C4-2B (cell line): ENCODE measurements around the gene NGRN.

ENCODE experiments used
- H3K27ac ChIP-seq: fragments of 450-650 bp; 2 replicates; pipeline ENCODE4 v1.5.1; 2017
- ZFX ChIP-seq: fragments of 450-650 bp; IDR thresholded peaks from 2 replicates; pipeline ENCODE4 v1.6.1; 2017
- TF ChIP-seq, protein P1 (sequence below): fragments of 450-650 bp; conservative IDR thresholded peaks from 2 replicates; pipeline ENCODE4 v1.5.1; 2017; ENCODE audit warnings: mild to moderate bottlenecking

NGRN gene

DNA sequence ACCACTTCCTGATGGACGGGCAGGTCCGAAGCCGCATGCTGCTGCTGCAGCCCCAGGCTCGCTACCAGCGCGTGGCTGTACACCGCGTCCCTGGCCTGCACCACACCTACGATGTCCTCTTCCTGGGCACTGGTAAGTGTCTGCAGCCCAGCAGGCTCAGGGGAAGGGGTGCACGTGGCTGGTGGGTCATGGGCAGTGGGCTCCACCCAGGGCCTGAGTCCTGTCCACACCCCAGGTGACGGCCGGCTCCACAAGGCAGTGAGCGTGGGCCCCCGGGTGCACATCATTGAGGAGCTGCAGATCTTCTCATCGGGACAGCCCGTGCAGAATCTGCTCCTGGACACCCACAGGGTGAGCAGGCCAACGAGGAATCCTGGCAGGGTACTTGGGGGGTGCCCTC is 40.4 kb upstream of the NGRN start:
- H3K27ac ChIP-seq: no peak overlapping the region
- TF ChIP-seq, protein P1, sequence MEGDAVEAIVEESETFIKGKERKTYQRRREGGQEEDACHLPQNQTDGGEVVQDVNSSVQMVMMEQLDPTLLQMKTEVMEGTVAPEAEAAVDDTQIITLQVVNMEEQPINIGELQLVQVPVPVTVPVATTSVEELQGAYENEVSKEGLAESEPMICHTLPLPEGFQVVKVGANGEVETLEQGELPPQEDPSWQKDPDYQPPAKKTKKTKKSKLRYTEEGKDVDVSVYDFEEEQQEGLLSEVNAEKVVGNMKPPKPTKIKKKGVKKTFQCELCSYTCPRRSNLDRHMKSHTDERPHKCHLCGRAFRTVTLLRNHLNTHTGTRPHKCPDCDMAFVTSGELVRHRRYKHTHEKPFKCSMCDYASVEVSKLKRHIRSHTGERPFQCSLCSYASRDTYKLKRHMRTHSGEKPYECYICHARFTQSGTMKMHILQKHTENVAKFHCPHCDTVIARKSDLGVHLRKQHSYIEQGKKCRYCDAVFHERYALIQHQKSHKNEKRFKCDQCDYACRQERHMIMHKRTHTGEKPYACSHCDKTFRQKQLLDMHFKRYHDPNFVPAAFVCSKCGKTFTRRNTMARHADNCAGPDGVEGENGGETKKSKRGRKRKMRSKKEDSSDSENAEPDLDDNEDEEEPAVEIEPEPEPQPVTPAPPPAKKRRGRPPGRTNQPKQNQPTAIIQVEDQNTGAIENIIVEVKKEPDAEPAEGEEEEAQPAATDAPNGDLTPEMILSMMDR: no peak

DNA sequence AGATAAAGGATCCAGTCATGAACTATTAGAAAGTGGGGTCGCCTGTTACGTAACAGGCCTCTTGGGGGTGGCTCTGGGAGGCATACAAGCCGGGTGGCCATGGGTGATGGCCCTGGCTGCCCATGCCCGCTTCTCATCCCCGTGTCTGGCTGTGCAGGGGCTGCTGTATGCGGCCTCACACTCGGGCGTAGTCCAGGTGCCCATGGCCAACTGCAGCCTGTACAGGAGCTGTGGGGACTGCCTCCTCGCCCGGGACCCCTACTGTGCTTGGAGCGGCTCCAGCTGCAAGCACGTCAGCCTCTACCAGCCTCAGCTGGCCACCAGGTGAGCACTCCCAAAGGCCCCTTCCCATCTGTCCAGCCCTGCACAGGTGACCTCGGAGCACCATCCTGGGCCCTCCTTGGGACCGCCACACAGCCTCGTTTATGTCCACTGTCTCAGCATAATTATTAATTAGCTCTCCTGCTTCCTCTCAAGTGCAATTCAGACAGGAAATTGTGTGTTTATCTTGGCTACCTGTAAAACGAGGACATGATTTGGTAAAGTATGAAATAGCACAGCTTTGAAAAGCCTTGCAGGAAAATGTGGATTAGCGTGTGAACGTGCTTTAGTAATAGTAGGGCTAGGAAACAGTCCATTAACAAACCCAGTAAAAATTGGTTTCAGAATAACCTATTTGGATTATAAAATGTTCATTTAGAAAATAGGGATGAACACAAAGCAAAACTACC is 39.8 kb upstream of the NGRN start:
- H3K27ac ChIP-seq: no peak overlapping the region

DNA sequence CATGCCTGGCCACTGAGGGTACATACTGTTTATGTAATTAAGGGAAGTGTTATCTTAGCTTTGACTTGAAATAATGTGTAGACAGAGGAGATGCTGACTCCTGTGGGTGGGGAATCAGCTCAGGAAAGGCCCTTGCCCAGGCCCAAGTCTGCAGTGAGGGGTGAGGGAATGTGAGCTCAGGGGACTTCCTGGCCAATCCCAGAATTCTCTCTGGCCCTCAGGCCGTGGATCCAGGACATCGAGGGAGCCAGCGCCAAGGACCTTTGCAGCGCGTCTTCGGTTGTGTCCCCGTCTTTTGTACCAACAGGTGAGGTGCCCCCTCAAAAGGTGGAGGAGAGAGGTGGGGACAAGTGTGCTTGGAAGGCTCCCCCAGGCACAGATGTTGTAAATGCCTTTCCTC is 38.1 kb upstream of the NGRN start:
- TF ChIP-seq, protein P1: no peak
- TF ChIP-seq ZFX: no peak
- H3K27ac ChIP-seq: no peak overlapping the region

More for the DNA sequence above, 39.8 kb upstream of the NGRN start:
- TF ChIP-seq, protein P1: no peak
- TF ChIP-seq ZFX: no peak

DNA sequence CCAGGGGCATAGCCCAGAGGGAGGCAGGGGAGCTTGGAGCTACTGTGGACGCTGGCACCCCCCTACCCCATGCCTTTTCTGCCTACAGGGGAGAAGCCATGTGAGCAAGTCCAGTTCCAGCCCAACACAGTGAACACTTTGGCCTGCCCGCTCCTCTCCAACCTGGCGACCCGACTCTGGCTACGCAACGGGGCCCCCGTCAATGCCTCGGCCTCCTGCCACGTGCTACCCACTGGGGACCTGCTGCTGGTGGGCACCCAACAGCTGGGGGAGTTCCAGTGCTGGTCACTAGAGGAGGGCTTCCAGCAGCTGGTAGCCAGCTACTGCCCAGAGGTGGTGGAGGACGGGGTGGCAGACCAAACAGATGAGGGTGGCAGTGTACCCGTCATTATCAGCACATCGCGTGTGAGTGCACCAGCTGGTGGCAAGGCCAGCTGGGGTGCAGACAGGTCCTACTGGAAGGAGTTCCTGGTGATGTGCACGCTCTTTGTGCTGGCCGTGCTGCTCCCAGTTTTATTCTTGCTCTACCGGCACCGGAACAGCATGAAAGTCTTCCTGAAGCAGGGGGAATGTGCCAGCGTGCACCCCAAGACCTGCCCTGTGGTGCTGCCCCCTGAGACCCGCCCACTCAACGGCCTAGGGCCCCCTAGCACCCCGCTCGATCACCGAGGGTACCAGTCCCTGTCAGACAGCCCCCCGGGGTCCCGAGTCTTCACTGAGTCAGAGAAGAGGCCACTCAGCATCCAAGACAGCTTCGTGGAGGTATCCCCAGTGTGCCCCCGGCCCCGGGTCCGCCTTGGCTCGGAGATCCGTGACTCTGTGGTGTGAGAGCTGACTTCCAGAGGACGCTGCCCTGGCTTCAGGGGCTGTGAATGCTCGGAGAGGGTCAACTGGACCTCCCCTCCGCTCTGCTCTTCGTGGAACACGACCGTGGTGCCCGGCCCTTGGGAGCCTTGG is 37.4 kb upstream of the NGRN start:
- no peak for TF ChIP-seq ZFX
- TF ChIP-seq, protein P1: no peak
- H3K27ac ChIP-seq: peak overlapping the region; percentile 94

DNA sequence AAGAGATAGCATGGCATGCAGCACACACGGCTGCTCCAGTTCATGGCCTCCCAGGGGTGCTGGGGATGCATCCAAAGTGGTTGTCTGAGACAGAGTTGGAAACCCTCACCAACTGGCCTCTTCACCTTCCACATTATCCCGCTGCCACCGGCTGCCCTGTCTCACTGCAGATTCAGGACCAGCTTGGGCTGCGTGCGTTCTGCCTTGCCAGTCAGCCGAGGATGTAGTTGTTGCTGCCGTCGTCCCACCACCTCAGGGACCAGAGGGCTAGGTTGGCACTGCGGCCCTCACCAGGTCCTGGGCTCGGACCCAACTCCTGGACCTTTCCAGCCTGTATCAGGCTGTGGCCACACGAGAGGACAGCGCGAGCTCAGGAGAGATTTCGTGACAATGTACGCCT is 36.5 kb upstream of the NGRN start:
- peak overlapping the region; percentile 94 for H3K27ac ChIP-seq
- TF ChIP-seq ZFX: no peak
- TF ChIP-seq, protein P1: no peak

DNA sequence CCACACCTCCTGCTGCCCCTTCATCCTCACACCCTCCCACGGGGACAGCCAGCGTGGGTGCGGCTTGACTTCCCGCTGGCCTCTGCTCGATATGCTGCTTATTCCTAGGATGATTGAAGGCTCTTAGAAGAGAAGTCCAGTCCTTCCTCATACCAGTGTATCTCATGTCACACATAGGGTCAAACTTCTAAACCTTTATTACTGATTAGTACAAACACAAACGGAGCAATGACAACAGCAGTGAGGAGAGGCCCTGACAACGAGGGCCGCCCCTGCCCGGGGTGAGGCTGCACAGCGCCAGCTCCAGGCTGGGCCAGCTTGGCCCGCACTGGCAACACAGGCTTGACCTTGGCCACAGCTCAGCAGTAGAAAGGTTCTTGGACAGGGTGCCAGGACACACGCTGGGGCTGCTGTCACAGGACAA is 35.4 kb upstream of the NGRN start:
- peak overlapping the region; percentile 94 for H3K27ac ChIP-seq

More for the DNA sequence above, 35.4 kb upstream of the NGRN start:
- no peak for TF ChIP-seq ZFX
- TF ChIP-seq, protein P1: no peak
